Liver (tissue), 3 donors: ENCODE data around the gene NTPCR.

Experiments
- ATF3 ChIP-seq: IDR thresholded peaks from 2 replicates; pipeline ENCODE4 v1.6.1; 2016; ENCODE audit warnings: antibody characterized with exemption
- CTCF ChIP-seq: fragments of 150-350 bp; IDR thresholded peaks from 2 replicates; pipeline ENCODE4 v1.5.1; 2017; ENCODE audit warnings: improper control_type of control experiment, low read depth, low read length; ENCODE audit not compliant: missing input control
- EGR1 ChIP-seq, 2 donors: IDR thresholded peaks; 2 replicates each; pipeline ENCODE4 v1.6.1; 2016 to 2018; ENCODE audit warnings: antibody characterized with exemption in 2 of 2, low read depth in 2 of 2
- FOXA1 ChIP-seq: IDR thresholded peaks from 2 replicates; pipeline ENCODE4 v1.6.1; 2016; ENCODE audit warnings: antibody characterized with exemption
- GABPA ChIP-seq, 2 donors: IDR thresholded peaks in 1 of 2; conservative IDR thresholded peaks in 1 of 2; 2 replicates each; pipeline ENCODE4 v1.6.1; 2016; ENCODE audit warnings: antibody characterized with exemption in 2 of 2, mild to moderate bottlenecking in 1 of 2, moderate library complexity in 1 of 2
- JUND ChIP-seq, 2 donors: IDR thresholded peaks; 2 replicates each; pipeline ENCODE4 v1.6.1; 2016; ENCODE audit warnings: antibody characterized with exemption in 2 of 2
- MAX ChIP-seq: IDR thresholded peaks from 2 replicates; pipeline ENCODE4 v1.6.1; 2016; ENCODE audit warnings: antibody characterized with exemption
- NR2F2 ChIP-seq: IDR thresholded peaks from 2 replicates; pipeline ENCODE4 v1.6.1; 2016; ENCODE audit warnings: antibody characterized with exemption
- RAD21 ChIP-seq, 2 donors: IDR thresholded peaks; 2 replicates each; pipeline ENCODE4 v1.6.1; 2016; ENCODE audit warnings: antibody characterized with exemption in 2 of 2, mild to moderate bottlenecking in 2 of 2
- REST ChIP-seq: IDR thresholded peaks from 2 replicates; pipeline ENCODE4 v1.6.1; 2016; ENCODE audit warnings: antibody characterized with exemption, mild to moderate bottlenecking
- RXRA ChIP-seq, 2 donors: IDR thresholded peaks; 2 replicates each; pipeline ENCODE4 v1.6.1; 2017 to 2018; ENCODE audit warnings: antibody characterized with exemption in 2 of 2, mild to moderate bottlenecking in 1 of 2
- TAF1 ChIP-seq: conservative IDR thresholded peaks from 2 replicates; pipeline ENCODE4 v1.6.1; 2016; ENCODE audit warnings: antibody characterized with exemption, mild to moderate bottlenecking
- YY1 ChIP-seq: IDR thresholded peaks from 2 replicates; pipeline ENCODE4 v1.6.1; 2016; ENCODE audit warnings: antibody characterized with exemption, mild to moderate bottlenecking
- donor health status: healthy.
- donor health status: healthy.

GRCh38 chr1:232995189-232995588 lies 44.8 kb downstream of the NTPCR start:
- no peak for TF ChIP-seq TAF1
- no peak for TF ChIP-seq CTCF
- no peak for TF ChIP-seq RXRA (IDR thresholded peaks at IDR 0.05)
- no peak for TF ChIP-seq GABPA (IDR thresholded peaks at IDR 0.05 in 1 of 2, conservative IDR thresholded peaks at IDR 0.05 in 1 of 2)
- TF ChIP-seq REST: no peak
- TF ChIP-seq MAX: no peak
- no peak for TF ChIP-seq YY1
- no peak for TF ChIP-seq RAD21 (IDR thresholded peaks at IDR 0.05)
- no peak for TF ChIP-seq JUND (IDR thresholded peaks at IDR 0.05)
- no peak for TF ChIP-seq ATF3
- TF ChIP-seq FOXA1: no peak
- no peak for TF ChIP-seq EGR1 (IDR thresholded peaks at IDR 0.05; ENCODE audit: low read depth in 2 of 2)
- TF ChIP-seq NR2F2: no peak
